ENCODE data around the gene ITSN1.

The ITSN1 gene

DNA sequence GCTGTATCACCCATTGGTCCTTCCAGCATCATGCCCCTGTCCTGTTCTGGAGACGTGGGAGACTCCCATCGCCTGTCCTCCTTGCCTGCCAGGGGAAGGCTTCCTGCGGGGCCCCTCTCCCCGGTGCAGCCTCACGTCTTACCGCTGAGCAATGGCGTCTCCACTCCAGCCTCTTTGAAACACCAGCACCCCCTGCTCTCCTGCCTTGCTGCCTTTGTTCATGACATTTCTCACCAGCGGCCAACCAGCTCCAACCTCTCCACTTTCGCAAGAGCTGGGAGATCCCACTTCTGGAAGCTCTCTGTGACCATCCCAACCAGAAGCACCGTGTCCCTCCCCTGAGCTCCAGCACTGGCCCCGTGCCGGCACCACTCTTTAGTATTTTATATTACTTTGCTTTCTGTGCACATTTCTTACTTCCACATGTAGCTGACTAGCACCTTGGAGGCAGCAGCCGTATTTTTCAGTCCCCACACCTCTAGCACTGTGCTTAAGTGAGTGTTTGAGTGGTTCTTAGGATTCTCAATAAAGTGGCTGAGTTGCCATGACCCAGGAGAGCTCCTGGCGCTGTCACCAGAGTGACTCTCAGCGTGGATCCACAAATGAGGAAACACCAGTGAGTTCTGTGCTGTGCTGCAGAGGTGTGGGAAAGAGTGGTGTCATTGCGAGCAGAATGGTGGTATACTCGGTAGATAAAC, 189.8 kb downstream of the ITSN1 start:
- H3K9me3 ChIP-seq: no peaks in the 10 kb centered on the region
- no peak overlapping the region for H3K4me3 ChIP-seq (ENCODE audit: low read depth in 1 of 2, low read length in 1 of 2)
- TF ChIP-seq, protein P1, sequence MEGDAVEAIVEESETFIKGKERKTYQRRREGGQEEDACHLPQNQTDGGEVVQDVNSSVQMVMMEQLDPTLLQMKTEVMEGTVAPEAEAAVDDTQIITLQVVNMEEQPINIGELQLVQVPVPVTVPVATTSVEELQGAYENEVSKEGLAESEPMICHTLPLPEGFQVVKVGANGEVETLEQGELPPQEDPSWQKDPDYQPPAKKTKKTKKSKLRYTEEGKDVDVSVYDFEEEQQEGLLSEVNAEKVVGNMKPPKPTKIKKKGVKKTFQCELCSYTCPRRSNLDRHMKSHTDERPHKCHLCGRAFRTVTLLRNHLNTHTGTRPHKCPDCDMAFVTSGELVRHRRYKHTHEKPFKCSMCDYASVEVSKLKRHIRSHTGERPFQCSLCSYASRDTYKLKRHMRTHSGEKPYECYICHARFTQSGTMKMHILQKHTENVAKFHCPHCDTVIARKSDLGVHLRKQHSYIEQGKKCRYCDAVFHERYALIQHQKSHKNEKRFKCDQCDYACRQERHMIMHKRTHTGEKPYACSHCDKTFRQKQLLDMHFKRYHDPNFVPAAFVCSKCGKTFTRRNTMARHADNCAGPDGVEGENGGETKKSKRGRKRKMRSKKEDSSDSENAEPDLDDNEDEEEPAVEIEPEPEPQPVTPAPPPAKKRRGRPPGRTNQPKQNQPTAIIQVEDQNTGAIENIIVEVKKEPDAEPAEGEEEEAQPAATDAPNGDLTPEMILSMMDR (IDR thresholded peaks at IDR 0.05): no peak
- H3K4me1 ChIP-seq (ENCODE audit: control insufficient read depth in 1 of 2, insufficient read depth in 1 of 2, low read depth in 1 of 2, low read length in 1 of 2): no peaks in the 10 kb centered on the region
- H3K36me3 ChIP-seq: no peaks in the 10 kb centered on the region
- no peak overlapping the region for H3K27ac ChIP-seq
- H3K27me3 ChIP-seq: no peaks in the 10 kb centered on the region

DNA sequence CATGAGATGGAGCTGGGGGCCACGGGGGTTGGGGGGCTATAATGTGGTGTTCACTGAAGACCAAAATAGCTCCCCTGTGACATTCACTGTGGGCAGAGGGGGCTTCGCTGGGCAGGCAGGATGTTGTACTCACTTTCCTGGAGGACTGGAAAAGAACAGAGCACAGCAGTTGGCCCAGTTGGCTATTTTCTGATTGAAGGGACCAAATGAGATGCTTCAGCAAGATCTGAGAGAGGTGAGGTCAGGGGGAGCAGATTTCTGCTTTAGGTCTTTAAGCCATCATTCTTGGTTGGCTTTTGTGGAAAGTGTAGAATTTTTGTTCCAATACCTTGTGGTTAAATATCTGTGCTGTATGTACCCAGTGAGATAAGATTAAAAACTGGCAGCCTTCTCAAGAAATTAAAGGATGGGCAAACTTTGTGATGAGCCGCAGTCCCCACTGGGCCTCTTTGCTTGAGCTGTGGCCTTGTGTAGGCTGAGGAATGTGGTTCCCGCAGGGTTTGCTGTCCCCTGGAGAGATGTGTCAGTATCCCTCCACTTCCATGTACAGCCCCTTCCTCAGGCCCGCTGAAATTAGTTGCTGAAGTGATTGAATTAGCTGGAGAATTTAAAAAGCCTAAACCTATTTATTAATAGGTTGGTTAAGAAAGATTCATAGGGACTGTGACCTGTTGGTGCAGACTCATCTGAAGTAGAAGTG, 192.7 kb downstream of the ITSN1 start:
- H3K4me3 ChIP-seq (ENCODE audit: low read depth in 1 of 2, low read length in 1 of 2): no peak overlapping the region
- H3K27me3 ChIP-seq: no peaks in the 10 kb centered on the region
- TF ChIP-seq, protein P1 (IDR thresholded peaks at IDR 0.05): no peak
- no peaks in the 10 kb centered on the region for H3K36me3 ChIP-seq
- H3K27ac ChIP-seq: no peak overlapping the region
- no peaks in the 10 kb centered on the region for H3K4me1 ChIP-seq (ENCODE audit: control insufficient read depth in 1 of 2, insufficient read depth in 1 of 2, low read depth in 1 of 2, low read length in 1 of 2)
- H3K9me3 ChIP-seq: no peaks in the 10 kb centered on the region

DNA sequence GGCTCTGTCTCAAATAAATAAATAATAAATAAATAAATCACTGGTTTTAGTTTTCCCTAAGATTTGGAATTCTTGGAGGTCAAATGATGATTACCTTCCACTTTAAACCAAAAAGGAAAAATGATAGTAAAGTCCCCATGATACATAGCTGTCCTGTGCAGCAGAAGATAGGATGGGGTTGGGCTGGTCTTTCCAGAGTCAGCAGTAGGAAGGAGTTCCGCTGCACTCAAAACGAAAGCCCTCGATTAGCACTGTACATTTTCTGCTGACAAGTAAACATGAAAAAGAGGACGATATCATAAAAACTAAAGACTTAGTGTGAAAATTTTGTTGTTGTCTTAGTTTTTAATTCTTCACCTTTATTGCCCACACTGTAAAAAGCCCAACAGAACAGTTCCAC, 193.6 kb downstream of the ITSN1 start:
- Histone ChIP-seq H3K9me3 (no peaks in the 10 kb centered on the region), H3K4me1 (ENCODE audit: control insufficient read depth in 1 of 2, insufficient read depth in 1 of 2, low read depth in 1 of 2, low read length in 1 of 2) (no peaks in the 10 kb centered on the region), H3K36me3 (no peaks in the 10 kb centered on the region), H3K27me3 (no peaks in the 10 kb centered on the region), H3K27ac (no peak overlapping the region), H3K4me3 (ENCODE audit: low read depth in 1 of 2, low read length in 1 of 2) (no peak overlapping the region)
- TF ChIP-seq, protein P1 (IDR thresholded peaks at IDR 0.05): no peak

DNA sequence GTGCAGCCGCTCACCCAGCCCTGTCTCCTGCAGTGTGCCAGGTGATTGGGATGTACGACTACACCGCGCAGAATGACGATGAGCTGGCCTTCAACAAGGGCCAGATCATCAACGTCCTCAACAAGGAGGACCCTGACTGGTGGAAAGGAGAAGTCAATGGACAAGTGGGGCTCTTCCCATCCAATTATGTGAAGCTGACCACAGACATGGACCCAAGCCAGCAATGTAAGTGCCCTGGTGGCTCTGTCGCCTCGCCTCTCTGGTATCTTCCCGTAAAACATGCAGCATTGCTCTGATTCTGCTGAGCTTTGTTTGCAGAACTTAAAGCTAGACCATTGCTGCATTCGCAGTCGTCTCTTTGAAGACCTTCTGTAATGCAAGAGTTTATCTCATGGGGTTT, 194.1 kb downstream of the ITSN1 start:
- TF ChIP-seq, protein P1 (IDR thresholded peaks at IDR 0.05): no peak
- no peak overlapping the region for H3K27ac ChIP-seq
- no peak overlapping the region for H3K4me3 ChIP-seq (ENCODE audit: low read depth in 1 of 2, low read length in 1 of 2)
- no peaks in the 10 kb centered on the region for H3K9me3 ChIP-seq
- no peaks in the 10 kb centered on the region for H3K4me1 ChIP-seq (ENCODE audit: control insufficient read depth in 1 of 2, insufficient read depth in 1 of 2, low read depth in 1 of 2, low read length in 1 of 2)
- no peaks in the 10 kb centered on the region for H3K36me3 ChIP-seq
- no peaks in the 10 kb centered on the region for H3K27me3 ChIP-seq

- no peak overlapping the region for H3K27ac ChIP-seq
- no peaks in the 10 kb centered on the region for H3K36me3 ChIP-seq
- H3K4me1 ChIP-seq (ENCODE audit: control insufficient read depth in 1 of 2, insufficient read depth in 1 of 2, low read depth in 1 of 2, low read length in 1 of 2): peaks cover 23 to 24% of the 10 kb centered on the region in 2 experiments
- TF ChIP-seq, protein P1 (IDR thresholded peaks at IDR 0.05): no peak
- H3K9me3 ChIP-seq: no peaks in the 10 kb centered on the region
- H3K4me3 ChIP-seq (ENCODE audit: low read depth in 1 of 2, low read length in 1 of 2): no peak overlapping the region
- no peaks in the 10 kb centered on the region for H3K27me3 ChIP-seq
Measured at GRCh38 chr21:33839167-33839716, 196.9 kb downstream of the ITSN1 start.
